Measurements from ENCODE around the gene SNAP29.
A peak's percentile ranks its signal among the peaks of the same experiment; 100 is the strongest.
"Not testable (repeated sequence)": the region's sequence is repeated elsewhere in the genome, so short reads cannot be mapped to it uniquely, and the experiment has no call there.

Gene SNAP29

DNA sequence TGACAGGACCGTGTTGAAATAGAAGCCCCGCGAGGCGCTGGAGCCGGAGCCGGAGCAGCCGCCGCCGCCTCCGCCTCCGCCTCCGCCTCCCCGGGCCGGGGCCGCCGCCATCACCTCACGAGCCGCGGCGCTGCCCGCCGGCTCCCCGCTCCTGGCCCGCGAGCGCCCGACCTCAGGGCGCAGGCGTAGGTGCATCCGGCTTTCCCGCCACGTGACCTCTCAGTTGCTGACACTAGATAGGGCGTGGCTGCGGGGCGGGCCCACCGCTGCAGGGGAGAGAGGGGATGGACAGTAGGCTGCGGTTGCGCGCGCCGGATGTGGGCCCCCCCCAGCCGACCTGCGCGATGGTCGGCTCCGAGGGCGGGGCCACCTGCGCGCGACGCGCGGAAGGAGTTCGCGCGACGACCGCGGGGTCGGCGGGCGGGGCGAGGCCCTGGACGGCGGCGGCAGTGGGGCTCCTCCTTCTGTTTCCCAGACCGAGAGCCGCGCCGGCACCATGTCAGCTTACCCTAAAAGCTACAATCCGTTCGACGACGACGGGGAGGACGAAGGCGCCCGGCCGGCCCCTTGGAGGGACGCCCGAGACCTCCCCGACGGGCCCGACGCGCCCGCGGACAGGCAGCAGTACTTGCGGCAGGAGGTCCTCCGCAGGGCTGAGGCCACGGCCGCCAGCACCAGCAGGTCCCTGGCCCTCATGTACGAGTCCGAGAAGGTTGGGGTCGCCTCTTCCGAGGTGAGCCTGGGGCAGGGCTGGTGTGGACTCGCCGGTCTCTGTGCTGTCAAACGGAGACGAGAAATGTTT is at the start of gene SNAP29, which contains the start of gene PI4KA:
Gene SNAP29, plus strand, starts transcription at position 393 of the 802 bp plus-strand sequence. Its CDS starts 104 bp downstream, at position 497.
Gene PI4KA, minus strand, starts transcription at position 197 of the 802 bp plus-strand sequence. Its CDS starts 86 bp downstream, at position 111.
- peak; percentile 67 to 99 (median 95) for DNase-seq

- DNase-seq, result no peak
Observed at GRCh38 chr22:20809538-20810185, 49.1 kb upstream of the SNAP29 start.

- DNase-seq, result no peak
Observed at GRCh38 chr22:20810645-20811044, 48.2 kb upstream of the SNAP29 start.

- no peak for DNase-seq
Observed at GRCh38 chr22:20811171-20811570, 47.6 kb upstream of the SNAP29 start.

DNA sequence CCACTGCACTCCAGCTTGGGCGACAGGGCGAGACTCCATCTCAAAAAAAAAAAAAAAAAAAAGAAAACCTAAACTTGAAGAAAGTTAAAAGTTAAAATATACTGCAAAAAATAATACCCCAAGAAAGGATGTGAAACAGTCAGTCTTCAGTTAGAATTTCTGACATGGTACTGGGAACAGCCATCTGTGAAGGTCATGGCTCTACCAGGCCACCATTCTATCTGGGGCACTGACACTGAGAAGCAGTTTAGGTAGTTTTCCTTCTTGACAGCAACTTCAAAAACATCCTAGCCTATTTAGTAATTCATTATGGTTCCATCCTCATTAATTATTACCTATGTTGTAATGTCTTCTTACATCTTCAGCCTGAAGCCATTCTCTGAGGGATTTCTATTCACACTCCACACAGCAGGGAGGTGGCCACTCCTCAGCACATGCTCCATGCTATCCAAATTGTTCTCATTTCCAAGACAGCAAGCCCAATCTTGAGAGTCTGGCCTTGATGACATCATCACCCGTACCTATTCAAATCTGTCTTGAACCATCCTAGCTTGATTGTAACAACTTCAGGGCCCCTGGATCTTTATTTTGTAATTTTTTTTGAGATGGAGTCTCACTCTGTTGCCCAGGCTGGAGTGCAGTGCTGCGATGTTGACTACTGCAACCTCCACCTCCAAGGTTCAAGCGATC is 46.7 kb upstream of the SNAP29 start:
- DNase-seq, result no peak

GRCh38 chr22:20813056-20813455 is 45.8 kb upstream of the SNAP29 start:
- DNase-seq, result no peak

DNA sequence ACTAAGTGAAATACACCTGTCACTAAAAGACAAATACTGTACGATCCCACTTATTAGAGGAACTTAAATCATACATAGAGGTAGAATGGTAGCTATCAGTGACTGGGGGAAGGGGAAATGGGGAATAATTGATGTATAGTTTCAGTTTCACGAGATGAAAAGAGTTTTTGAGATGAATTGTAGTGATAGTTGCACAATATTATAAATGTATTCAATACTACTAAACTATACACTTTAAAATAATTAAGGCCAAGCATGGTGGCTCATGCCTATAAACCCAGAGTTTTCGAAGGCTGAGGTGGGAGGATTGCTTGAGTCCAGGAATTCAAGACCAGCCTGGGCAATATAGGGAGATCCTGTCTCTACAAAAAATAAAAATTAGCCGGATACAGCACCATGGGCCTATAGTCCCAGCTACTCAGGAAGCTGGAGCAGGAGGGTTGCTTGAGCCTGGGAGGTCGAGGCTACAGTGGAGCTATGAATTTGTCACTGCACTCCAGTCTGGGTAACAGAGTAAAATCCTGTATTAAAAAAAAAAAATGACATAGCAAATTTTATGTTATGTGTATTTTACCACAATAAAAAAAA is 44.5 kb upstream of the SNAP29 start:
- no peak for DNase-seq

DNA sequence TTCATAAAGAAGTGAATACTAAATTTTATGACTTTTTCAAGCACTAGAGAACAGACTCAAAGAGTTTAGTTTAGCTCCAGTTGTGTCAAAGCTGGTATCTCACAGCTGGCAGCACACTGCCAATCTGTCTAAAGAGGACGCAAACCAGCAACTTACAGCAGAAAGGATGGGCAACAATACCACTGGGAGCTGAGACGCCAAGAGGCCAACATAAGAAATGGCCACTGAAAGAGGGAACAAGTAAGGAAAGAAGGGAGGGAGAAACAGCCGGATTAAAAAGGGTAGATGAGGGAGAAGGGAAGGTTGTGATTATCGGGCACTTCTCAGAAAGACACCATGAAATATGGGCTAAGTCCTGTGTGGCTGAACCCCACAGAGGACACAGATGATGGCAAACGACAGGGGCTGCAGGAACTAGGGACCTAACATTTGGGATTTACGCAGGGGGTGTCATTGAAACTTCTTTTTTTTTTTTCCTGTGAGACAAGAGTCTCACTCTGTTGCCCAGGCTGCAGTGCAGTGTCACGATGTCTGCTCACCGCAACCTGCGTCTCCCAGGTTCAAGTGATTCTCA is 43.2 kb upstream of the SNAP29 start:
- no peak for DNase-seq

GRCh38 chr22:20816559-20816958 is 42.2 kb upstream of the SNAP29 start:
- peak in 4 of 56 donors; percentile 5 to 30 (median 14) for DNase-seq

DNA sequence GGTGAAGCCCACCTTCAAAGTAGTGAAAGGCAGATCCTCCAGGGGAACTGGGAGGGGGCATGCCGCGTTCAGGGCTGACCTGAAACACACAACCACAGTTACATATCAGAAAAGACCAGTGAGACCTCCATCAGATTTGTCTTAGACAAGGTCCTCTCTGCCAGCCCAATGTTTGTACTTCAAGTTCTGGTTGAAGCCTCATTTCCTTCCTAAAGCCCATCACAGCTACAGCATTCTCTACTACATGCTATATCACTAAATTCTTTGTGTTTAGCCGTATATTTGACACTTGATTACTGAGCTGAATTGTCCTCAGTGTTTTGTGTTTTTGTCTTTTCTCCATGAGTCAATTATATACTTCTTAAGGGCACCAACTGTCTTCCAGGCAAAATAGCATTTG is 40.3 kb upstream of the SNAP29 start:
- DNase-seq, result no peak

DNA sequence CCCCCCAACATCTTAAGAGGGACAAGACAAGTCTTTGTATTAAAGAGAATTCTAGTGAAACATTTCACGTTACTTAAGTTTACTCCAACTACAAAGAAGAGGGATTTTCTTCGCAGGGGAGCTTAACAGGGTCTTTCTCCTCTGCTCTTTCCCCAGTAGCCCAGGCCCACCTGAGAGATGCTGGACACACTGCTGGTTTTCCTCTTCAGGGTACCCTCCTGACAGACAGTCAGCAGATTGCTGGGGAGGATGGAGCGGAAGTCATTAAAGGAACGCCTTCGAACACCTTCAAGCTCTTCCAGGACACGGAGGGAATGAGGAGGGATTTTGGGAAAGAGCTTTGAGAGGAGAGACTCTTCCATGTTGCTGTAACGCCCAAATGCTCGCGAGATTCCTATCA is 39.3 kb upstream of the SNAP29 start:
- no peak for DNase-seq

DNA sequence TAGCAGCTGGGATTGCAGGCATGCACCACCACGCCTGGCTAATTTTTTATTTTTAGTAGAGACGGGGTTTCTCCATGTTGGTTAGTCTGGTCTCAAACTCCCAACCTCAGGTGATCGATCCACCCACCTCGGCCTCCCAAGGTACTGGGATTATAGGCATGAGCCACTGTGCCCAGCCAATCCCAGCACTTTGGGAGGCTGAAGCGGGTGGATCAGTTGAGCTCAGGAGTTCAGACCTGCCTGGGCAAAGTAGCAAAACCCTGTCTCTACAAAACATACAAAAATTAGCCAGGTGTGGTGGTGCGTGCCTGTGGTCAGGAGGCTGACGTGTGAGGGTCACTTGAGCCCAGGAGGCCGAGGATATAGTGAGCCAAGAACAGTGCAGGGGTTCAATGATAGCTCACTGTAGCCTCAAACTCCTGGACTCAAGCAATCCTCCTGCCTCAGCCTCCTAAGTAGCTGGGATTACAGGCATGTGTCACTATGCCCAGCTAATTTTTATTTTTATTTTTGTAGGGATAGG is 37.0 kb upstream of the SNAP29 start:
- DNase-seq, result not testable (repeated sequence)

DNA sequence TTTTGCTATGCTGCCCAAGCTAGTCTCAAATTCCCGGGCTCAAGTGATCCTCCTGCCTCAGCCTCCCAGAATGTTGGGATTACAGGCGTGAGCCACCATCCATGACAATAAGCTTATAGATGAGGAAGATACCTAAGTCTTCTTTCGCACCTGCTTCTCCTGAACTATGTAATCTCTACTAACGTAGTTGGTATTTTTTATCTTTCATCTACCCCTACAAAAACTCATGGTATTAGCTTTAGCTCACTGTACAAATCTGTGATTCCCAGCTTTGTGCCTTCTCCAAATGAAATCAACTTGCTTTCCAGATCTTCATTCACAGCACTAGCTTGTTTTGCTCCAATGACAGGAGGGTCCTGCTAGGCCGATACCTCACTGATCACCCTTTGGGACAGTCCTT is 36.6 kb upstream of the SNAP29 start:
- no peak for DNase-seq

DNA sequence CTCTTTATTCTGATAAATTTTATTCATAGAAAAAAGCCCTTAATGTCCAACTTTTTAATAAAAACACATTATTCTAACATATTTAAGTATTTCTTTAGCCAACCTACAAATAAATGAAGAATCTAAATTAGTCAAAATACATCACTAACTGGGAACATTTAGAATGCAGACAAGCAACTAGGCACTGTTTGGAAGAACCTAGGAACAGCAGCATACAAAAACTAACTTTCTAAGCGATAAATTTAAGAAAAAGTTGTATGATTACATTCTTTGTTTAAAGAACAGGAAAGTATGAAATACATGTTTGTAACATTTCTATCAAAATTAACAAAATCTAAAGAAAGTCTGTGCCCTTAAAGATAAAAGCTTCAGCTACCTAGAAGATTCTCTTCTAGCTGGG is 35.5 kb upstream of the SNAP29 start:
- DNase-seq, result no peak

DNA sequence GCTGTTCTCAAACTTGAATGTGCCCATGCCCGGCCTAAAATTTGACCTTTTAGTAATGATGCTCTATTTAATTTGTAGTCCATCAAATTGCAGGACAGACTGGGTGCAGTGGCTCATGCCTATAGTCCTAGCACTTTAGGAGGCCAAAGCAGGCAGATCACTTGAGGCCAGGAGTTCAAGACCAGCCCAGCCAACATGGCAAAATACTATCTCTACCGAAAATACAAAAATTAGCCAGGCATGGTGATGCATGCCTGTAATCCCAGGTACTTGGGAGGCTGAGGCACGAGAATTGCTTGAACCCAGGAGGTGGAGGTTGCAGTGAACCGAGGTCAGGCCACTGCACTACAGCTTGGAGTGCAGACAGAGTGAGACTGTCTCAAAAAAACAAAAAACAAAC is 33.6 kb upstream of the SNAP29 start:
- DNase-seq, result not testable (repeated sequence)

DNA sequence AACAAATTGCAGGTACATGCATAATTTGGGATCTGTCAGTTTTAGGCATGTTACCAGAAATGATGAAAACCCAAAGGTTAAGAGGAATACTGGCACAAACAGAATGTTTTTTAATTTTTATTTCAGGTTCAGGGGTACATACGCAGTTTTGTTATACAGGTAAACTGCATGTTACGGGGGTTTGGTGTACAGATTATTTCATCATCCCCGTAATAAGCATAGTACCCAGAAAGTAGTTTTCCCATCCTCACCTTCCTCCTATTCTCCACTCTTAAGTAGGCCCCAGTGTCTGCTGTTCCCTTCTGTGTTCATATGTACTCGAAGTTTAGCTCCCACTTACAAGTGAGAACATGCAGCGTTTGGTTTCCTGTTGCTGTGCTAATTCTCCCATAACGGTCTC is 33.2 kb upstream of the SNAP29 start:
- DNase-seq, result no peak

DNA sequence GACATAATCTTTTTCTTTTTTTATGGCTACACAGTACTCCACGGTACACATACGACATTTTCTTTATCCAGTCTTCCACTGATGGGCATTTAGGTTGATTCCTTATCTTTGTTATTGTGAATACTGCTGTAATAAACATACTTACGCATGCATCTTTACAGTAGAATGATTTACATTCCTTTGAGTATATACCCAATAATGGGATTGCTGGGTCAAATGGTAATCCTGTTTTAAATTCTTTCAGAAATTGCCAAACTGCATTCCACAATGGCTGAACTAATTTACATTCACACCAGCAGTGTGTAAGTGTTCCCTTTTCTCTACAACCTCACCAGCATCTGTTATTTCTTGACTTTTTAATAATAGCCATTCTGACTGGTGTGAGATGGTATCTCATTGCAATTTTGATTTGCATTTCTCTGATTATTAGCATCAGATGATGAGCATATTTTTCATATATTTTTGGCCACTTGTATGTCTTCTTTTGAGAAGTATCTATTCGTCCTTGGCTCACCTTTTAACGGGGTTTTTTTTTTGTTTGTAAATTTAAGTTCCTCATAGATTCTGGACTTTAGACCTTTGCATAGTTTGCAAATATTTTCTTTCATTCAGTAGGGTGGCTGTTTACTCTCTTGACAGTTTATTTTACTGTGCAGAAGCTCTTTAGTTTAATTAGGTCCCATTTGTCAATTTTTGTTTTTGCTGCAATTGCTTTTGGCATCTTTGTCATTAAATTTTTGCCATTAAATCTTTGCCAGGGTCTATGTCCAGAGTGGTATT is 32.2 kb upstream of the SNAP29 start:
- not testable (repeated sequence) for DNase-seq

DNA sequence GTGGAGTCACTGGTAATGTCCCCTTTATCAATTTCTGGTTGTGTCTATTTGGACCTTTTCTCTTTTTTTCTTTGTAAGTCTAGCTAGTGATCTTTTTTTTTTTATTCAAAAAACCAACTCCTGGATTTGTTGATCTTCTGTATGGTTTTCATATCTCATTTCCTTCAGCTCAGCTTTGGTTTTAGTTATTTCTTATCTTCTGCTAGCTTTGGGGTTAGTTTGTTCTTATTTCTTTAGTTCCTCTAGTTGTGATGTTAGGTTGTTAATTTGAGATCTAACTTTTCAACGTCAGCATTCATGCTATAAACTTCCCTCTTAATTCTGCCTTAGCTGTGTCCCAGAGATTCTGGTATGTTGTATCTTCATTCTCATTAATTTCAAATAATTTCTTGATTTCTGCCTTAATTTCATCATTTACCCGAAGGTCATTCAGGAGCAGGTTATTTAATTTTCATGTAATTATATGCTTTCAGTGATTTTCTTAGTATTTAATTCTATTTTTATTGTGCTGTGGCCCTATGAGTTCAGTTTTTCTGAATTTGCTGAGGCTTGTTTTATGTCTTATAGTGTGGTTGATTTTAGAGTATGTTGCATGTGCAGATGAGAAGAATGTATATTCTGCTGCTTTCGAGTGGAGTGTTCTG is 29.2 kb upstream of the SNAP29 start:
- DNase-seq, result no peak

DNA sequence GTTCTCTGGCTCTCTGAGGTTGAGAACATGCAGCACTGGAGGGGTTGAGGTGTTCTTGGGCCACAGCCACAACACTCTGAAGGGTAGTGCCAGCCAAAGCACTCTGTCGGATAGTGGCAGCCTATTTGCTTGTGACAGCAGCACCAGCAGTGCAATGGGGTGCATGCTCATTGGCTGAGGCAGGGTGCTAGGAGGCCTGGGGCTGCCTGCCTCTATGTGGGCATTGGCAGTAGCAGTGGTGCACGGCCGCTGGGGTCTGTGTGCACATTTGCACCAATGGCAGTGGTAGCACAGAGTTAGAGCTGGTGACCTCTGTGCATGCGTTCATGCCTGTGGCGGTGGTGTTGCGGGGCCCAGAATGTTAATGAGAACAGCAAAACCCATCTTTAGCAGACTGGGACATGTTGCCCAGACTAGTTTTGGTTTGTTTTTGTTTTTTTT is 25.6 kb upstream of the SNAP29 start:
- no peak for DNase-seq

DNA sequence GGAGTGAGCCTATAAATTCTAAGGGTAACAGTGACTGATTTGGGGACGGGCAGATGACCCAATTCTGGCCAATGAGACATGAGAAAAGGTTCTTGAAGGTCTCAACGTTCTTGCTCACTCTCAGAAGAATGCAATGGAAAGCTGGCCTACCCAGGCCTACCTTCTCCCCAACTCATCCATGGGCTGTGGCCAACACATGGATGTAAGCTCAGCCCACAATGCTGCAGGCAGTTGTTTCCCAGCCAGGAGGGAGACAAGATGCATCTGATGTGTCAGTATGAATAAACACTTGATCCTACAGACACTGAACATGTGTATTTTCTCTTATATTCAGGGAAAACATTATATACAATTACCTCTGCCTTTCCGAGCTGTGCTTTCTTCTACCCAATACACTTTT is 24.6 kb upstream of the SNAP29 start:
- no peak for DNase-seq
